GM19467 (cell line): Measurements from ENCODE around the gene CLDN7.
A peak's percentile ranks its signal among the peaks of the same experiment; 100 is the strongest.
"Not testable (repeated sequence)": the region's sequence is repeated elsewhere in the genome, so short reads cannot be mapped to it uniquely, and the experiment has no call there.

Experiments used
- ATAC-seq: cut with Tn5 transposase; IDR thresholded peaks from one replicate; pipeline ENCODE4 v1.9.1; 2021; ENCODE audit warnings: mild to moderate bottlenecking, moderate library complexity; ENCODE audit not compliant: unreplicated experiment

Gene CLDN7

GRCh38 chr17:7256766-7257456 lies 5.4 kb downstream of the CLDN7 start:
- no peak for ATAC-seq

- no peak for ATAC-seq
Observed at GRCh38 chr17:7254511-7254910, 7.8 kb downstream of the CLDN7 start.

GRCh38 chr17:7253082-7253481 lies 9.2 kb downstream of the CLDN7 start:
- no peak for ATAC-seq

- ATAC-seq = peak; percentile 31
Observed at GRCh38 chr17:7252176-7253043, 9.9 kb downstream of the CLDN7 start, which contains the start of gene ELP5. ELP5 (plus strand) TSS chr17:7252215; CDS start chr17:7252551, 336 bp downstream.

GRCh38 chr17:7251661-7252175 lies 10.6 kb downstream of the CLDN7 start, which contains the start of gene CTDNEP1:
CTDNEP1 (minus strand) TSS chr17:7251734; CDS start chr17:7251296, 438 bp downstream.
- ATAC-seq = peak; percentile 81

GRCh38 chr17:7250695-7251627 lies 11.3 kb downstream of the CLDN7 start:
- no peak for ATAC-seq

- ATAC-seq = no peak
Observed at GRCh38 chr17:7249830-7250229, 12.4 kb downstream of the CLDN7 start.

- ATAC-seq = no peak
Observed at GRCh38 chr17:7249214-7249613, 13.1 kb downstream of the CLDN7 start.

- ATAC-seq = no peak
Observed at GRCh38 chr17:7248796-7249195, 13.5 kb downstream of the CLDN7 start.

GRCh38 chr17:7246779-7247178 lies 15.5 kb downstream of the CLDN7 start:
- ATAC-seq = no peak

- not testable (repeated sequence) for ATAC-seq
Observed at GRCh38 chr17:7243838-7244237, 18.4 kb downstream of the CLDN7 start.

- ATAC-seq = no peak
Observed at GRCh38 chr17:7243453-7243729, 18.9 kb downstream of the CLDN7 start.

- peak; percentile 35 for ATAC-seq
Observed at GRCh38 chr17:7242717-7243452, 19.4 kb downstream of the CLDN7 start.

- ATAC-seq = peak; percentile 37
Observed at GRCh38 chr17:7241783-7242716, 20.2 kb downstream of the CLDN7 start, which contains the start of gene GABARAP. GABARAP (minus strand) TSS chr17:7242449; CDS start chr17:7242330, 119 bp downstream.

- no peak for ATAC-seq
Observed at GRCh38 chr17:7241090-7241733, 21.1 kb downstream of the CLDN7 start.

GRCh38 chr17:7240375-7240774 lies 21.9 kb downstream of the CLDN7 start:
- ATAC-seq = no peak

GRCh38 chr17:7239091-7240027 lies 22.9 kb downstream of the CLDN7 start, which contains the start of gene PHF23:
PHF23 (minus strand) TSS chr17:7239457; CDS start chr17:7239279, 178 bp downstream.
- peak; percentile 41 for ATAC-seq
